HUES48 (cell line): ENCODE data around the gene PARN.
"Not testable (repeated sequence)": the region's sequence is repeated elsewhere in the genome, so short reads cannot be mapped to it uniquely, and the experiment has no call there.

Source experiments
- H3K27ac ChIP-seq: one replicate; pipeline ENCODE4 v1.7.0; 2013; ENCODE audit warnings: low read depth, low read length, inconsistent platforms
- H3K27me3 ChIP-seq: 2 replicates; pipeline ENCODE4 v1.6.1; 2013; ENCODE audit warnings: mild to moderate bottlenecking, low read length; ENCODE audit not compliant: control insufficient read depth, insufficient read depth
- H3K36me3 ChIP-seq: 2 replicates; pipeline ENCODE4 v1.6.1; 2013; ENCODE audit warnings: low read length; ENCODE audit not compliant: control insufficient read depth, insufficient read depth
- H3K4me1 ChIP-seq: 2 replicates; pipeline ENCODE4 v1.6.1; 2013; ENCODE audit warnings: mild to moderate bottlenecking, low read length; ENCODE audit not compliant: control insufficient read depth, insufficient read depth
- H3K4me3 ChIP-seq: 2 replicates; pipeline ENCODE4 v1.5.1; 2013; ENCODE audit warnings: mild to moderate bottlenecking, low read depth, low read length
- H3K9ac ChIP-seq: 2 replicates; pipeline ENCODE4 v1.6.1; 2013; ENCODE audit warnings: mild to moderate bottlenecking, low read depth, low read length, moderate library complexity
- H3K9me3 ChIP-seq: 2 replicates; pipeline ENCODE4 v1.6.1; 2013; ENCODE audit warnings: low read length; ENCODE audit not compliant: control insufficient read depth, insufficient read depth

Gene PARN

DNA sequence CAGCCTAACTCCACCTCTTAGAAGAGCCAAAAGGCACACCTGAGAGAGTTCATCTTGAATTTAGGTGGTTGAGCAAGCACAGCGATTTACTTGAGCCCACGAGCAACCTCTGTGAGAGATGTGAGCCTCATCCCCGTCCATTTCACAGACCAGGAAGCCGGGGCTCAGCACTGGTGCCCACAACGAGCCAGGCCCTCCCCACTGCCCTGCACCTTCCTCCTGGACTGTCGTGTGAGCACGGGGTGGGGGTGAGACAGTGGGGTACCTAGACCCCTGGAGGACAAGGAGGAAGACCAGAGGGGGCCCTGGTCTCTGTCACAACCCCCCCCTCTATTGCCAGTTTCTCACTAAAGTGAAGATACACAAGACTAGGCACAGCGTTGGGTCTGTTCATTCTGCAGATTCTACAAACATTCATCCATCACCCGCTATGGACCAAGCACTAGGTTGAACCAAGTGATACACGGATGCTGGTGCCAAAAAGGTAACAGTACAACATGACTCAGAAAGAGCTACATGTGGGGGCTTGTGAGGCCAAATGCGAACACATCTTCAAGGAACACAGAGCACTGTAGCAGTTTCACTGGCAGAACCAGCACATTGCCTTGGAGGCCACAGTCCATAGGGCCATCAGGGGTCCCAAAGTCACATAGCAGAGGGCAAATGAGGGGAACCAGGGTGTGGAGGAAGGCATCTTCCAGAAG lies 231.9 kb downstream of the PARN start:
- H3K27ac ChIP-seq: no peak overlapping the region
- H3K9ac ChIP-seq: no peak overlapping the region
- no peaks in the 10 kb centered on the region for H3K9me3 ChIP-seq
- no peaks in the 10 kb centered on the region for H3K27me3 ChIP-seq
- H3K4me3 ChIP-seq: no peak overlapping the region
- H3K36me3 ChIP-seq: no peaks in the 10 kb centered on the region
- no peaks in the 10 kb centered on the region; the same call in 1 of the 2 replicates for H3K4me1 ChIP-seq

- not testable (repeated sequence) for H3K9ac ChIP-seq, H3K9me3 ChIP-seq, H3K27me3 ChIP-seq, H3K4me1 ChIP-seq, H3K4me3 ChIP-seq, H3K36me3 ChIP-seq, H3K27ac ChIP-seq
Measured at GRCh38 chr16:14395710-14396304, 234.3 kb downstream of the PARN start.

DNA sequence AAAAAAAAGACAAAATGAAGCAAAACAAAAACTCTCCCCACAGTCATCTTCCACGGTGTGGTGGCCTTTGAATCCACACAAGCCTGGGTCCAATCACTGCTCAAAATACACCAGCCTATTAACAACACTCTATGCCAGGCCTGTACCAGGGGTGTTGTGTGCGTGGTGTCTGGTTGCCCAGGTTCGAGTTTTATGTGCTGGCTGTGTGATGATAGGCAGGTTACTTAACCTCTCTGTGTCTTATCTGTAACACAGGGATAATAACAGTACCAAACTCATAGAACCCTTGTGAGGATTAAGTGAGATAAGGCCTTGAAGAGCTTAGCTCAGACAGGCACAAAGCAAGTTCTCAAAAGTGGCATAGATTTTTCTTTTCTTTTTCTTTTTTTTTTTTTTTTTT lies 235.2 kb downstream of the PARN start:
- no peak overlapping the region for H3K27ac ChIP-seq
- H3K4me3 ChIP-seq: no peak overlapping the region
- H3K36me3 ChIP-seq: no peaks in the 10 kb centered on the region
- H3K27me3 ChIP-seq: no peaks in the 10 kb centered on the region
- H3K9me3 ChIP-seq: no peaks in the 10 kb centered on the region
- no peaks in the 10 kb centered on the region for H3K4me1 ChIP-seq
- no peak overlapping the region for H3K9ac ChIP-seq

DNA sequence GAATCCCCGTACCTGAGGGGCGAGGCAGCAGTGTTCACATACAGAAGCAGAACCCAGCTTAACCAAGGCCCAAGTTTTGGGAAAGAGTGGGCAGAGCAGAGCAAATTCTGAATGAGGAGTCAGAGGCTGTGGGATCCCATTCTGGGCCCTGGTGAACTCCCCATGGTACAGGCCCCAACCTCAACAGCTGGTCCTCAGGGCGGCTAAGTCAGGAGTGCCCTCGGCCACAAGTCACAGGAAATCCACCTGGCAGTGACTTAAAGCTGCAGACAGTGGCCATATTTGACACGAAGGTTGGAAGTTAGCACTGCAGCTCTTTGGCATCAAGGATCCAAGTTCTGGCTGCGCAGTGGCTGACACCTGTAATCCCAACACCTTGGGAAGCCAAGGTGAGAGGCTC lies 237.1 kb downstream of the PARN start:
- no peaks in the 10 kb centered on the region for H3K9me3 ChIP-seq
- no peak overlapping the region for H3K27ac ChIP-seq
- no peaks in the 10 kb centered on the region for H3K27me3 ChIP-seq
- H3K4me3 ChIP-seq: no peak overlapping the region
- no peaks in the 10 kb centered on the region for H3K36me3 ChIP-seq
- H3K9ac ChIP-seq: no peak overlapping the region
- H3K4me1 ChIP-seq: no peaks in the 10 kb centered on the region

DNA sequence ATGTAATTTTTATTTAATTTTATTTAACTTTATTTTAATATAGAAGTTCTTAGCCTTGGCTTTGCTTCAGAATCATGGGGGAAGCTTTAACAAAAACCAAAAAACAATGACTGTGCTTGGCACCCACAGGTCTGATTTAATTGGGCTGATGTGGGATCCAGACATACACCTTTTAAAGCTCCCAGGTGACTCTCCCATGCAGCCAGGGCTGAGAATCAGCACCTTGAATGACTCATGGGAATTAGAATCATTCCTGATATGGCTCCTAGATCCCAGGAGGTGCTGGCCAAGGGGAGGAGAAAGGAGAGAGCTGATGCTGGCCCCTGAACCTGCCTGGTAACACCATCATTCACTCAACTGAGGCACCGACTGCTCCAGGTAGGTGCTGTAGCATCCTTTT lies 240.7 kb downstream of the PARN start:
- Histone ChIP-seq H3K9ac (no peak overlapping the region), H3K27me3 (no peaks in the 10 kb centered on the region), H3K27ac (no peak overlapping the region), H3K36me3 (no peaks in the 10 kb centered on the region), H3K9me3 (no peaks in the 10 kb centered on the region), H3K4me3 (no peak overlapping the region), H3K4me1 (no peaks in the 10 kb centered on the region)

GRCh38 chr16:14388243-14388642 lies 241.8 kb downstream of the PARN start:
- no peaks in the 10 kb centered on the region for H3K4me1 ChIP-seq
- no peak overlapping the region for H3K9ac ChIP-seq
- H3K36me3 ChIP-seq: no peaks in the 10 kb centered on the region
- H3K4me3 ChIP-seq: no peak overlapping the region
- H3K27me3 ChIP-seq: no peaks in the 10 kb centered on the region
- H3K27ac ChIP-seq: no peak overlapping the region
- no peaks in the 10 kb centered on the region for H3K9me3 ChIP-seq

DNA sequence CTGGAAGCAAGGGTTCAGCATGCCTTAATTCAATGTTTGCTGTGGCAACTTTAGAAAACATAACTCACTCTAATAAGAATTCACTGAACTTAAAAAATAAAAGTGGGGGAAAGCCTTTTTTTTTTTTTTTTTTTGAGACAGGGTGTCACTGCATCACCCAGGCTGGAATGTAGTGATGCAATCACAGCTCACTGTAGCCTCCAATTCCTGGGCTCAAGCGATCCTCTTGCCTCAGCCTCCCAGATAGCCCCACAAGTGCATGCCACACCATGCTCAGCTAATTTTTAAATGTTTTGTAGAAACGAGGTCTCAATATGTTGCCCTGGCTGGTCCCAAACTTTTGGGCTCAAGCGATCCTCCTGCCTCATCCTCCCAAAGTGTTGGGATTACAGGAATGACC lies 243.9 kb downstream of the PARN start:
- Histone ChIP-seq H3K9me3 (no peaks in the 10 kb centered on the region), H3K27ac (no peak overlapping the region), H3K9ac (no peak overlapping the region), H3K4me1 (no peaks in the 10 kb centered on the region), H3K36me3 (no peaks in the 10 kb centered on the region), H3K4me3 (no peak overlapping the region), H3K27me3 (no peaks in the 10 kb centered on the region)
